Measurements from ENCODE around the gene AFG1L. TPM values are rescaled to one million over a fixed set of nuclear protein-coding genes. Genes with fewer than 3 reads are reported as not detected.
"Not testable (repeated sequence)": the region's sequence is repeated elsewhere in the genome, so short reads cannot be mapped to it uniquely, and the experiment has no call there.

Gene AFG1L
- total and polyA plus RNA-seq, 7 donors, result 2.1 to 6.9 (median 3.5) TPM

- no peak overlapping the region for H3K4me3 ChIP-seq
Measured at GRCh38 chr6:108526739-108527174, 231.9 kb downstream of the AFG1L start.

GRCh38 chr6:108528878-108529277 is 234.0 kb downstream of the AFG1L start:
- no peaks in the 10 kb centered on the region for H3K9me3 ChIP-seq
- TF ChIP-seq POLR2AphosphoS5 (IDR thresholded peaks at IDR 0.05), result no peak
- TF ChIP-seq CTCF (IDR thresholded peaks at IDR 0.05), result no peak
- intact Hi-C loops (cut with DNase I), result no loop called here
- no peaks in the 10 kb centered on the region for H3K27me3 ChIP-seq
- DNase-seq, result no peak
- H3K4me3 ChIP-seq, result no peak overlapping the region
- no peak overlapping the region for H3K27ac ChIP-seq
- WGBS, 2 donors, result 58 to 76% methylated on average over 3 of the region's 3 CpGs
- H3K36me3 ChIP-seq, result no peaks in the 10 kb centered on the region
- no peaks in the 10 kb centered on the region for H3K4me1 ChIP-seq

More at GRCh38 chr6:108526739-108527174, 231.9 kb downstream of the AFG1L start:
- H3K27ac ChIP-seq, result no peak overlapping the region
- H3K4me1 ChIP-seq, result no peaks in the 10 kb centered on the region
- TF ChIP-seq POLR2A (IDR thresholded peaks at IDR 0.05), result no peak
- no peak for TF ChIP-seq POLR2AphosphoS5 (IDR thresholded peaks at IDR 0.05)
- peak; percentile 45 to 86 (median 64) for TF ChIP-seq CTCF (IDR thresholded peaks at IDR 0.05)
- no peaks in the 10 kb centered on the region for H3K27me3 ChIP-seq
- H3K9me3 ChIP-seq, result no peaks in the 10 kb centered on the region
- H3K36me3 ChIP-seq, result peaks cover 0 to 5% (median 0%) of the 10 kb centered on the region in 4 donors
- 77 to 80% methylated on average over 7 of the region's 7 CpGs for WGBS, 2 donors
- no peak for DNase-seq
- intact Hi-C loops (cut with DNase I), result loop anchor here (1.0 kb wide), 1 partner anchor 413 kb away; no protein-coding TSS in a partner anchor

GRCh38 chr6:108531332-108531731 is 236.5 kb downstream of the AFG1L start:
- no peak overlapping the region for H3K4me3 ChIP-seq
- WGBS, 2 donors, result 79 to 91% methylated on average over 1 of the region's 1 CpG
- no peaks in the 10 kb centered on the region for H3K4me1 ChIP-seq
- H3K27me3 ChIP-seq, result no peaks in the 10 kb centered on the region
- no peak for TF ChIP-seq POLR2AphosphoS5 (IDR thresholded peaks at IDR 0.05)
- TF ChIP-seq EP300 (IDR thresholded peaks at IDR 0.05), result no peak
- no peak for TF ChIP-seq POLR2A (IDR thresholded peaks at IDR 0.05)
- no peak for TF ChIP-seq CTCF (IDR thresholded peaks at IDR 0.05)
- H3K9me3 ChIP-seq, result no peaks in the 10 kb centered on the region
- intact Hi-C loops (cut with DNase I), result no loop called here
- H3K36me3 ChIP-seq, result no peaks in the 10 kb centered on the region
- no peak overlapping the region for H3K27ac ChIP-seq
- no peak for DNase-seq

- Histone ChIP-seq H3K36me3 (no peaks in the 10 kb centered on the region), H3K9me3 (no peaks in the 10 kb centered on the region), H3K4me3 (no peak overlapping the region), H3K27me3 (no peaks in the 10 kb centered on the region), H3K4me1 (no peaks in the 10 kb centered on the region), H3K27ac (no peak overlapping the region)
- TF ChIP-seq CTCF (IDR thresholded peaks at IDR 0.05) (no peak), POLR2A (IDR thresholded peaks at IDR 0.05) (no peak), POLR2AphosphoS5 (IDR thresholded peaks at IDR 0.05) (no peak), EP300 (IDR thresholded peaks at IDR 0.05) (no peak)
- no peak for DNase-seq
- 92% methylated on average over 11 of the region's 11 CpGs for WGBS, 2 donors
- intact Hi-C loops (cut with DNase I), result no loop called here
Measured at GRCh38 chr6:108535114-108535742, 240.4 kb downstream of the AFG1L start.

GRCh38 chr6:108535920-108536535 is 241.2 kb downstream of the AFG1L start:
- H3K4me3 ChIP-seq; H3K36me3 ChIP-seq; DNase-seq; H3K4me1 ChIP-seq; H3K27me3 ChIP-seq; H3K9me3 ChIP-seq; H3K27ac ChIP-seq; intact Hi-C loops (cut with DNase I): not testable (repeated sequence)
- 88 to 91% methylated on average over 4 of the region's 4 CpGs for WGBS, 2 donors
